Measurements from ENCODE around the gene CDS2.

The CDS2 gene

DNA sequence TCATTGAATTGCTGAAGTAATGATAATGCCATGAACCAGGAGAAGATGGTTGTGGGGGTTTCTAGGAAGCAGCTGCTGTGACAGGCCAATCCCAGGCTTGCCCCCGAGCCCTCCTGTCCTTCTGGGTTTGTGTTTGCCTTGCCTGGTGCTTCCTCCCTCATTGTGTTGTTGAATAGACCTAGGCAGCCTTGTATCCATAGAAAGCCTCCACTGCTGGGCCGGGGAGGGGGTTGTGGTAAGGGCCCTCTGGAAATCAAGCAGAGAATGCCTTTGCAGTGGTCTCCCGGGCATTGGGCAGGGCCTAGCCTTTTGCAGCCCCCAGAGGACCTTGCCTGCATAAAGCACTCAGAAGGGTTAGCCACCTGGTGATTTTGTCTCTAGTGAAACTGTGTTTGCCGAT is 69.3 kb downstream of the CDS2 start:
- peaks cover 28% of the 10 kb centered on the region for H3K4me1 Mint-ChIP-seq
- ATAC-seq, result no peak
- H3K36me3 Mint-ChIP-seq, result peaks cover 28% of the 10 kb centered on the region
- DNase-seq (ENCODE audit: low spot score in 2 of 2), result no peak
- H3K9me3 Mint-ChIP-seq, result no peaks in the 10 kb centered on the region
- H3K27ac Mint-ChIP-seq, result peak overlapping the region; percentile 46
- H3K4me3 Mint-ChIP-seq, result no peak overlapping the region

GRCh38 chr20:5197270-5197827 is 70.5 kb downstream of the CDS2 start:
- DNase-seq (ENCODE audit: low spot score in 2 of 2) (no peak), ATAC-seq (no peak)
- H3K4me1 Mint-ChIP-seq, result peaks cover 18% of the 10 kb centered on the region
- no peak overlapping the region for H3K4me3 Mint-ChIP-seq
- peaks cover 21% of the 10 kb centered on the region for H3K36me3 Mint-ChIP-seq
- no peaks in the 10 kb centered on the region for H3K9me3 Mint-ChIP-seq
- H3K27ac Mint-ChIP-seq, result no peak overlapping the region

GRCh38 chr20:5197847-5198650 is 71.2 kb downstream of the CDS2 start:
- peaks cover 12% of the 10 kb centered on the region for H3K4me1 Mint-ChIP-seq
- no peak for DNase-seq (ENCODE audit: low spot score in 2 of 2)
- H3K9me3 Mint-ChIP-seq, result no peaks in the 10 kb centered on the region
- H3K27ac Mint-ChIP-seq, result peak overlapping the region; percentile 85
- peaks cover 21% of the 10 kb centered on the region for H3K36me3 Mint-ChIP-seq
- H3K4me3 Mint-ChIP-seq, result no peak overlapping the region
- no peak for ATAC-seq

DNA sequence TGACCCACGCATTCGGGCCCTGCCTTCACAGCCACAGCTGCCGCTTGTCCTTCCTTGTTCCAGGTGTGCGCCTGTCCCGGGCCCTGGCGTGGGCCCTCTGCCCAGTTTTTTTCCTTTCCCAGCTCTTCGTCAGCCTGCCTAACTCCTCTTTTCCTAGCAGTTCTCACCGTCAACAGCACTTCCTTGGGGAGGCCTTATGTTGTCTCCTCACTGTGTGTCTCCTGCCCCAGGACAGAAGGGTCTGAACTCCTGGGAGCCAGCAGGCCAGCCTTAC is 71.8 kb downstream of the CDS2 start:
- no peaks in the 10 kb centered on the region for H3K9me3 Mint-ChIP-seq
- peak overlapping the region; percentile 85 for H3K27ac Mint-ChIP-seq
- no peak for ATAC-seq
- peaks cover 21% of the 10 kb centered on the region for H3K36me3 Mint-ChIP-seq
- H3K4me1 Mint-ChIP-seq, result peaks cover 12% of the 10 kb centered on the region
- no peak for DNase-seq (ENCODE audit: low spot score in 2 of 2)
- H3K4me3 Mint-ChIP-seq, result no peak overlapping the region

- H3K4me3 Mint-ChIP-seq, result no peak overlapping the region
- DNase-seq (ENCODE audit: low spot score in 2 of 2) (no peak), ATAC-seq (no peak)
- no peak overlapping the region for H3K27ac Mint-ChIP-seq
- H3K4me1 Mint-ChIP-seq, result peaks cover 5% of the 10 kb centered on the region
- H3K36me3 Mint-ChIP-seq, result peaks cover 14% of the 10 kb centered on the region
- no peaks in the 10 kb centered on the region for H3K9me3 Mint-ChIP-seq
These were observed 76.6 kb downstream of the CDS2 start for GRCh38 chr20:5203380-5203779.

- ATAC-seq (peak; percentile 95), DNase-seq (ENCODE audit: low spot score in 2 of 2) (peak; percentile 48 to 80)
- no peaks in the 10 kb centered on the region for H3K9me3 Mint-ChIP-seq
- H3K27ac Mint-ChIP-seq, result no peak overlapping the region
- peaks cover under 1% of the 10 kb centered on the region for H3K36me3 Mint-ChIP-seq
- no peaks in the 10 kb centered on the region for H3K4me1 Mint-ChIP-seq
- H3K4me3 Mint-ChIP-seq, result no peak overlapping the region
These were observed 78.8 kb downstream of the CDS2 start for GRCh38 chr20:5205348-5206210.

GRCh38 chr20:5207138-5207537 is 80.3 kb downstream of the CDS2 start:
- ATAC-seq (no peak), DNase-seq (ENCODE audit: low spot score in 2 of 2) (no peak)
- Mint-ChIP-seq H3K9me3 (no peaks in the 10 kb centered on the region), H3K36me3 (no peaks in the 10 kb centered on the region), H3K27ac (peak overlapping the region; percentile 29), H3K4me1 (no peaks in the 10 kb centered on the region), H3K4me3 (no peak overlapping the region)

GRCh38 chr20:5211803-5212714 is 85.3 kb downstream of the CDS2 start:
- Mint-ChIP-seq H3K27ac (no peak overlapping the region), H3K9me3 (no peaks in the 10 kb centered on the region), H3K36me3 (no peaks in the 10 kb centered on the region), H3K4me1 (no peaks in the 10 kb centered on the region), H3K4me3 (no peak overlapping the region)
- DNase-seq (ENCODE audit: low spot score in 2 of 2) (no peak), ATAC-seq (no peak)

GRCh38 chr20:5212907-5213487 is 86.2 kb downstream of the CDS2 start:
- Mint-ChIP-seq H3K4me1 (no peaks in the 10 kb centered on the region), H3K36me3 (no peaks in the 10 kb centered on the region), H3K27ac (no peak overlapping the region), H3K9me3 (no peaks in the 10 kb centered on the region), H3K4me3 (no peak overlapping the region)
- no peak for DNase-seq (ENCODE audit: low spot score in 2 of 2)
- ATAC-seq, result no peak

DNA sequence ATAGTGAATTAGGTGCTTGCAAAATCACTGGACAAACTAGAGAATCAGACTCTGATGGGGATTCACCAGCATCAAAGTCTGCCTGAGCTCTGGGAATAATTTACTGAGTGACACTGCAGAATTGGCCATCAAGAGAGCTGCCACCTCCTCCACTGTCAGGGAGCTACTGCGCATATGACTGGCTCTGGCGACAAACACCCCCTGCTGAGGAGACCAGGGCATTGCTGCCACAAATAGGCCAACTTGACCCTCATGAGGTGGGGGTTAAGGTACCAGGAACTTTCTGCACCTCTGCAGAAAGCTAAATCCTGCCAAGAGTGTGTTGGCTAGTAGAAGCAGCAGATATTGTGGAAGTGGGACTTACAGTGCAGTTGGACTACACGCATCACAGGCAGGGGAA is 88.0 kb downstream of the CDS2 start:
- H3K9me3 Mint-ChIP-seq, result no peaks in the 10 kb centered on the region
- no peak overlapping the region for H3K4me3 Mint-ChIP-seq
- no peak overlapping the region for H3K27ac Mint-ChIP-seq
- DNase-seq (ENCODE audit: low spot score in 2 of 2) (no peak), ATAC-seq (no peak)
- H3K4me1 Mint-ChIP-seq, result no peaks in the 10 kb centered on the region
- H3K36me3 Mint-ChIP-seq, result no peaks in the 10 kb centered on the region

- no peak for ATAC-seq
- no peak for DNase-seq (ENCODE audit: low spot score in 2 of 2)
- Mint-ChIP-seq H3K4me3 (no peak overlapping the region), H3K9me3 (no peaks in the 10 kb centered on the region), H3K36me3 (no peaks in the 10 kb centered on the region), H3K4me1 (no peaks in the 10 kb centered on the region), H3K27ac (no peak overlapping the region)
These were observed 89.0 kb downstream of the CDS2 start for GRCh38 chr20:5215672-5216304.

GRCh38 chr20:5216663-5217062 is 89.9 kb downstream of the CDS2 start:
- DNase-seq (ENCODE audit: low spot score in 2 of 2) (no peak), ATAC-seq (no peak)
- H3K4me3 Mint-ChIP-seq, result no peak overlapping the region
- H3K4me1 Mint-ChIP-seq, result no peaks in the 10 kb centered on the region
- H3K9me3 Mint-ChIP-seq, result no peaks in the 10 kb centered on the region
- H3K36me3 Mint-ChIP-seq, result no peaks in the 10 kb centered on the region
- no peak overlapping the region for H3K27ac Mint-ChIP-seq

- Mint-ChIP-seq H3K36me3 (no peaks in the 10 kb centered on the region), H3K4me1 (no peaks in the 10 kb centered on the region), H3K9me3 (no peaks in the 10 kb centered on the region), H3K4me3 (no peak overlapping the region), H3K27ac (no peak overlapping the region)
- no peak for ATAC-seq
- no peak for DNase-seq (ENCODE audit: low spot score in 2 of 2)
These were observed 90.8 kb downstream of the CDS2 start for GRCh38 chr20:5217616-5218015.

DNA sequence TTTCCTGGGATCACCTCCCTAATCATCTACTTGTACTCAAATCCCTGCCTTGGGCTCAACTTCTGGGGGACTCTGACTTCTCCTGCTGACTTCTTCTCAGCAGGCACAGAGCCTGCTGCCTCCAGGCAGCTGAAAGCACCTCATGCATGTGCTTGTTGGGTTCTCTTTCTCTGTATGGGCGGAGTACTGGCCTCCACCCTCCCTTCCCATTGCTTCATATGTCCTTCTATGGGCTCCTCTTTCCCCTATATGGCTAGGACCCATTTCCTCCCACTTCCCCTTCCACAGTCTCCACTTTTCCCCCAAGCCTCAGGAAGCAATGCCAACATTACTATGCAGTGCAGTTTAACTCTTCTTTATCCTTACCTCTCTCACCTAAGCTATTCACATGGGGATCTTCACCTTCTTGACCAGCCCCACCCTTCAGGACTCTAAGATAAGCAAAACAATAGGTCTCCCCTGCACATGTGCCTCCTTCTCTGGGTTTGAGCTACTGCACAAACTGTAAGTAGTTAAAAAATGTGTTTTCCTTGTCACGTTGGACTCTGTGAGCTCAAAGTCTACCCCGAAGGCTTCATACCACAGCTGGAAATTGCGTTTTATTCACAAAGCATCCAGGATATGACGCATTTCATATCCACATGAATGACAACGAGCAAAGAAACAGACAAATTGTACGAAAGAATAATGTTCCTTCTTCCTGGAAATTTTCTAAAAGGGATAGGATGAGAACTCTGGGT is 93.7 kb downstream of the CDS2 start:
- H3K4me1 Mint-ChIP-seq, result no peaks in the 10 kb centered on the region
- no peaks in the 10 kb centered on the region for H3K36me3 Mint-ChIP-seq
- H3K27ac Mint-ChIP-seq, result peak overlapping the region; percentile 20
- H3K4me3 Mint-ChIP-seq, result no peak overlapping the region
- ATAC-seq, result no peak
- no peaks in the 10 kb centered on the region for H3K9me3 Mint-ChIP-seq
- DNase-seq (ENCODE audit: low spot score in 2 of 2), result no peak

All from stimulated activated effector memory CD8-positive, alpha-beta T cell treated with anti-CD3 and anti-CD28 coated beads, Interleukin-12 subunit alpha, Interleukin-12 subunit beta, amount 100 ng/mL, for 72 hours (primary cell).